BLaER1 treated with 17β-estradiol and CSF1 and Interleukin-3, amounts not matched to agents 10 nM and 100 nM (cell line): Measurements from ENCODE around the gene MAPK1.
"Not testable (repeated sequence)": the region's sequence is repeated elsewhere in the genome, so short reads cannot be mapped to it uniquely, and the experiment has no call there.

Experiments used
- H3K27ac ChIP-seq, 11 experiments: shearing (Covaris generic); formaldehyde crosslinking; 2 replicates each; pipeline ENCODE4 v1.8.1; 2022
- H3K27me3 ChIP-seq, 11 experiments: shearing (Covaris generic); formaldehyde crosslinking; 2 replicates each; pipeline ENCODE4 v1.8.1; 2022
- H3K36me3 ChIP-seq, 11 experiments: shearing (Covaris generic); formaldehyde crosslinking; 2 replicates each; pipeline ENCODE4 v1.8.1; 2022
- H3K4me1 ChIP-seq, 10 experiments: shearing (Covaris generic); formaldehyde crosslinking; 2 replicates each; pipeline ENCODE4 v1.8.1; 2022
- H3K4me2 ChIP-seq, 11 experiments: shearing (Covaris generic); formaldehyde crosslinking; 2 replicates each; pipeline ENCODE4 v1.8.1; 2022
- H3K4me3 ChIP-seq, 10 experiments: shearing (Covaris generic); formaldehyde crosslinking; 2 replicates each; pipeline ENCODE4 v1.8.1; 2022
- H3K9ac ChIP-seq, 11 experiments: shearing (Covaris generic); formaldehyde crosslinking; 2 replicates each; pipeline ENCODE4 v1.8.1; 2022
- H3K9me3 ChIP-seq, 11 experiments: shearing (Covaris generic); formaldehyde crosslinking; replicated peaks in 1 of 11; 2 replicates each; pipeline ENCODE4 v1.8.1; 2022
- H4K20me1 ChIP-seq, 11 experiments: shearing (Covaris generic); formaldehyde crosslinking; 2 replicates each; pipeline ENCODE4 v1.8.1; 2022
- Cebpa-rat ChIP-seq, 11 experiments: shearing (Covaris generic); IDR thresholded peaks; 2 replicates each; pipeline ENCODE4 v1.8.1; 2022

MAPK1 gene

GRCh38 chr22:21800552-21801303 lies 66.7 kb downstream of the MAPK1 start:
- H3K9me3 ChIP-seq, result no peaks in the 10 kb centered on the region
- no peaks in the 10 kb centered on the region for H3K27me3 ChIP-seq
- peaks cover 0 to 87% (median 6%) of the 10 kb centered on the region in 11 experiments; a peak in 11 of 22 replicates for H4K20me1 ChIP-seq
- no peak overlapping the region for H3K27ac ChIP-seq
- H3K4me3 ChIP-seq, result no peak overlapping the region
- peaks cover 93 to 100% (median 100%) of the 10 kb centered on the region in 11 experiments for H3K36me3 ChIP-seq
- H3K4me1 ChIP-seq, result peaks cover 0 to 12% (median 0%) of the 10 kb centered on the region in 10 experiments; a peak in 5 of 20 replicates
- no peak overlapping the region for H3K9ac ChIP-seq
- H3K4me2 ChIP-seq, result no peak overlapping the region
- TF ChIP-seq Cebpa-rat (IDR thresholded peaks at IDR 0.05), result no peak

GRCh38 chr22:21797444-21798221 lies 69.8 kb downstream of the MAPK1 start:
- no peak overlapping the region for H3K4me2 ChIP-seq
- H3K27me3 ChIP-seq, result no peaks in the 10 kb centered on the region
- H3K9me3 ChIP-seq, result no peaks in the 10 kb centered on the region
- H3K4me3 ChIP-seq, result no peak overlapping the region
- H3K36me3 ChIP-seq, result peaks cover 86 to 100% (median 98%) of the 10 kb centered on the region in 11 experiments
- no peak for TF ChIP-seq Cebpa-rat (IDR thresholded peaks at IDR 0.05)
- peaks cover 0 to 72% (median 5%) of the 10 kb centered on the region in 11 experiments; a peak in 9 of 22 replicates for H4K20me1 ChIP-seq
- H3K4me1 ChIP-seq, result peaks cover 0 to 10% (median 0%) of the 10 kb centered on the region in 10 experiments; a peak in 4 of 20 replicates
- H3K27ac ChIP-seq, result no peak overlapping the region
- no peak overlapping the region for H3K9ac ChIP-seq

- H3K4me2 ChIP-seq, result no peak overlapping the region
- no peaks in the 10 kb centered on the region for H3K27me3 ChIP-seq
- H3K9me3 ChIP-seq, result no peaks in the 10 kb centered on the region
- no peak overlapping the region for H3K27ac ChIP-seq
- H4K20me1 ChIP-seq, result peaks cover 0 to 70% (median 5%) of the 10 kb centered on the region in 11 experiments; a peak in 10 of 22 replicates
- no peak overlapping the region for H3K9ac ChIP-seq
- no peak for TF ChIP-seq Cebpa-rat (IDR thresholded peaks at IDR 0.05)
- H3K4me1 ChIP-seq, result peaks cover 0 to 4% (median 0%) of the 10 kb centered on the region in 10 experiments; a peak in 1 of 20 replicates
- no peak overlapping the region for H3K4me3 ChIP-seq
- peaks cover 84 to 98% (median 97%) of the 10 kb centered on the region in 11 experiments for H3K36me3 ChIP-seq
These were observed 70.6 kb downstream of the MAPK1 start for GRCh38 chr22:21796863-21797262.

GRCh38 chr22:21796231-21796630 lies 71.2 kb downstream of the MAPK1 start:
- peaks cover 84 to 98% (median 97%) of the 10 kb centered on the region in 11 experiments for H3K36me3 ChIP-seq
- H3K9me3 ChIP-seq, result no peaks in the 10 kb centered on the region
- H4K20me1 ChIP-seq, result peaks cover 0 to 72% (median 9%) of the 10 kb centered on the region in 11 experiments; a peak in 11 of 22 replicates
- H3K27me3 ChIP-seq, result no peaks in the 10 kb centered on the region
- H3K4me2 ChIP-seq, result no peak overlapping the region
- no peak overlapping the region for H3K9ac ChIP-seq
- peaks cover 0 to 4% (median 0%) of the 10 kb centered on the region in 10 experiments; a peak in 1 of 20 replicates for H3K4me1 ChIP-seq
- no peak overlapping the region for H3K27ac ChIP-seq
- no peak overlapping the region for H3K4me3 ChIP-seq
- no peak for TF ChIP-seq Cebpa-rat (IDR thresholded peaks at IDR 0.05)

DNA sequence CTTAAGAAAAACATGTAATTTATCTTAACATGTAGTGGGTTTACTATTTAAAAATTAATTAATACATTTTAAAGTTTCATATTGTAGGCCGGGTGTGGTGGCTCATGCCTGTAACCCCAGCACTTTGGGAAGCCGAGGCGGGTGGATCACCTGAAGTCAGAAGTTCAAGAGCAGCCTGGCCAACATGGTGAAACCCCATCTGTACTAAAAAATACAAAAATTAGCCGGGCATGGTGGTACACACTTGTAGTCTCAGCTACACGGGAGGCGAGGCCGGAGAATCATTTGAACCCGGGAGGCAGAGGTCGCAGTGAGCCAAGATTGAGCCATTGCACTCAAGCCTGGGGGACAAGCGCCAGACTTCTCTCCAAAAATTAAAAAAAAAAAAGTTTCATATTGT lies 73.7 kb downstream of the MAPK1 start:
- H3K27me3 ChIP-seq, H3K9ac ChIP-seq, H3K9me3 ChIP-seq, H3K4me1 ChIP-seq, H3K4me2 ChIP-seq, H3K4me3 ChIP-seq, H3K27ac ChIP-seq: not testable (repeated sequence)
- Histone ChIP-seq H4K20me1 (peaks cover 0 to 56% (median 20%) of the 10 kb centered on the region in 11 experiments; a peak in 15 of 22 replicates), H3K36me3 (peaks cover 80 to 98% (median 96%) of the 10 kb centered on the region in 11 experiments)

GRCh38 chr22:21791635-21792625 lies 75.5 kb downstream of the MAPK1 start:
- peaks cover 83 to 98% (median 96%) of the 10 kb centered on the region in 11 experiments for H3K36me3 ChIP-seq
- H3K4me2 ChIP-seq, result no peak overlapping the region
- no peak for TF ChIP-seq Cebpa-rat (IDR thresholded peaks at IDR 0.05)
- no peaks in the 10 kb centered on the region for H3K4me1 ChIP-seq
- no peak overlapping the region for H3K9ac ChIP-seq
- H3K27ac ChIP-seq, result no peak overlapping the region
- no peak overlapping the region for H3K4me3 ChIP-seq
- H3K27me3 ChIP-seq, result no peaks in the 10 kb centered on the region
- no peaks in the 10 kb centered on the region for H3K9me3 ChIP-seq
- peaks cover 0 to 41% (median 20%) of the 10 kb centered on the region in 11 experiments; a peak in 14 of 22 replicates for H4K20me1 ChIP-seq

- not testable (repeated sequence) for H3K27ac ChIP-seq, H3K27me3 ChIP-seq, H3K9me3 ChIP-seq, H3K4me1 ChIP-seq, H3K4me3 ChIP-seq, H3K9ac ChIP-seq, H3K4me2 ChIP-seq
- Histone ChIP-seq H3K36me3 (peaks cover 79 to 98% (median 92%) of the 10 kb centered on the region in 11 experiments), H4K20me1 (peaks cover 0 to 36% (median 20%) of the 10 kb centered on the region in 11 experiments; a peak in 13 of 22 replicates)
These were observed 76.4 kb downstream of the MAPK1 start for GRCh38 chr22:21790849-21791610.

- H3K36me3 ChIP-seq, result peaks cover 74 to 98% (median 92%) of the 10 kb centered on the region in 11 experiments
- H3K4me3 ChIP-seq, result no peak overlapping the region
- no peaks in the 10 kb centered on the region for H3K4me1 ChIP-seq
- H3K9me3 ChIP-seq, result peaks cover 0 to 5% (median 4%) of the 10 kb centered on the region in 11 experiments; a peak in 12 of 22 replicates
- H4K20me1 ChIP-seq, result peaks cover 0 to 34% (median 20%) of the 10 kb centered on the region in 11 experiments; a peak in 13 of 22 replicates
- no peak for TF ChIP-seq Cebpa-rat (IDR thresholded peaks at IDR 0.05)
- H3K27me3 ChIP-seq, result no peaks in the 10 kb centered on the region
- H3K9ac ChIP-seq, result no peak overlapping the region
- no peak overlapping the region for H3K4me2 ChIP-seq
- H3K27ac ChIP-seq, result no peak overlapping the region
These were observed 77.1 kb downstream of the MAPK1 start for GRCh38 chr22:21790359-21790758.

- H3K4me2 ChIP-seq, H3K27ac ChIP-seq, H3K4me3 ChIP-seq, H3K9ac ChIP-seq, H3K27me3 ChIP-seq: not testable (repeated sequence)
- Histone ChIP-seq H4K20me1 (peaks cover 0 to 37% (median 19%) of the 10 kb centered on the region in 11 experiments; a peak in 13 of 22 replicates), H3K4me1 (peaks cover 0 to 15% (median 9%) of the 10 kb centered on the region in 10 experiments; a peak in 16 of 20 replicates), H3K36me3 (peaks cover 81 to 99% (median 94%) of the 10 kb centered on the region in 11 experiments), H3K9me3 (peaks cover 0 to 14% (median 10%) of the 10 kb centered on the region in 11 experiments; a peak in 12 of 22 replicates)
These were observed 79.9 kb downstream of the MAPK1 start for GRCh38 chr22:21787565-21787964.
